Astrocyte (in vitro differentiated cells and primary cell): Measurements from ENCODE around the gene ABLIM2. TPM values are rescaled to one million over a fixed set of nuclear protein-coding genes. Genes with fewer than 3 reads are reported as not detected.

Experiments used
- DNase-seq: peaks from one replicate; pipeline ENCODE4 v3.0.0-alpha.2; 2010; ENCODE audit warnings: low read depth
- FAIRE-seq: peaks from 2 replicates; lab custom pipeline; 2011; peaks lifted over from hg19 to GRCh38; lab: Jason Lieb, UNC
- H2AFZ ChIP-seq: 2 replicates; pipeline ENCODE4 v1.6.0; 2012; ENCODE audit warnings: low read depth, low read length, inconsistent platforms
- H3K27ac ChIP-seq: 2 replicates; pipeline ENCODE4 v1.5.1; 2011; ENCODE audit warnings: low read depth, low read length, inconsistent platforms
- H3K27me3 ChIP-seq: 2 replicates; pipeline ENCODE4 v1.6.0; 2011; ENCODE audit warnings: low read length, inconsistent platforms; ENCODE audit not compliant: insufficient read depth
- H3K36me3 ChIP-seq: 2 replicates; pipeline ENCODE4 v1.5.1; 2011; ENCODE audit warnings: low read length, inconsistent platforms; ENCODE audit not compliant: insufficient read depth
- H3K4me1 ChIP-seq: 2 replicates; pipeline ENCODE4 v1.5.1; 2011; ENCODE audit warnings: low read length, inconsistent platforms; ENCODE audit not compliant: insufficient read depth
- H3K4me2 ChIP-seq: 2 replicates; pipeline ENCODE4 v1.6.0; 2012; ENCODE audit warnings: low read length, inconsistent platforms
- H3K4me3 ChIP-seq: 2 replicates; pipeline ENCODE4 v1.5.1; 2011; ENCODE audit warnings: low read depth, mild to moderate bottlenecking, low read length, inconsistent platforms; ENCODE audit not compliant: insufficient read depth
- H3K79me2 ChIP-seq: 2 replicates; pipeline ENCODE4 v1.6.0; 2012; ENCODE audit warnings: mild to moderate bottlenecking, low read length, inconsistent platforms; ENCODE audit not compliant: insufficient read depth
- H3K9ac ChIP-seq: 2 replicates; pipeline ENCODE4 v1.6.0; 2012; ENCODE audit warnings: mild to moderate bottlenecking, low read length, inconsistent platforms
- H3K9me3 ChIP-seq: 2 replicates; pipeline ENCODE4 v1.5.1; 2012; ENCODE audit warnings: low read depth, mild to moderate bottlenecking, low read length, inconsistent platforms; ENCODE audit not compliant: insufficient read depth
- H4K20me1 ChIP-seq: 2 replicates; pipeline ENCODE4 v1.6.0; 2012; ENCODE audit warnings: low read length, inconsistent platforms; ENCODE audit not compliant: insufficient read depth
- H3K27ac Mint-ChIP-seq: one replicate; pipeline ENCODE4 v1.8.0; 2021; ENCODE audit warnings: mild to moderate bottlenecking, mixed read lengths; ENCODE audit not compliant: unreplicated experiment
- H3K27me3 Mint-ChIP-seq: one replicate; pipeline ENCODE4 v1.8.0; 2021; ENCODE audit warnings: low read depth, mixed read lengths; ENCODE audit not compliant: unreplicated experiment
- H3K36me3 Mint-ChIP-seq: one replicate; pipeline ENCODE4 v1.8.0; 2021; ENCODE audit warnings: low read depth, mixed read lengths; ENCODE audit not compliant: unreplicated experiment
- H3K4me1 Mint-ChIP-seq: one replicate; pipeline ENCODE4 v1.8.0; 2021; ENCODE audit warnings: low read depth, mixed read lengths; ENCODE audit not compliant: unreplicated experiment
- H3K4me3 Mint-ChIP-seq: one replicate; pipeline ENCODE4 v1.8.0; 2021; ENCODE audit warnings: mild to moderate bottlenecking, moderate library complexity, mixed read lengths; ENCODE audit not compliant: unreplicated experiment
- H3K9me3 Mint-ChIP-seq: one replicate; pipeline ENCODE4 v1.8.0; 2021; ENCODE audit warnings: mild to moderate bottlenecking, mixed read lengths; ENCODE audit not compliant: unreplicated experiment
- EZH2 ChIP-seq: IDR thresholded peaks from 2 replicates; pipeline ENCODE4 v1.6.1; 2012; ENCODE audit warnings: mild to moderate bottlenecking, low read length, inconsistent platforms; ENCODE audit not compliant: insufficient read depth
- total RNA-seq: library from RNA; stranded (reverse); gene quantifications from 2 replicates; pipeline ENCODE4 v1.2.1, GENCODE V29; 2021
- TF ChIP-seq, protein P1 (sequence below): IDR thresholded peaks from 2 replicates; pipeline ENCODE4 v1.5.1; 2011; ENCODE audit warnings: low read depth, mild to moderate bottlenecking, inconsistent platforms, low read length, moderate library complexity; ENCODE audit not compliant: insufficient read depth

ABLIM2 gene
- total RNA-seq, 1 donor from 2014 or later, result 0.50 TPM

GRCh38 chr4:8146157-8146556 lies 12.5 kb downstream of the ABLIM2 start:
- peaks cover 69% of the 10 kb centered on the region for H3K27me3 Mint-ChIP-seq
- peaks cover 1% of the 10 kb centered on the region for H3K4me1 Mint-ChIP-seq
- Histone ChIP-seq H3K4me3 (no peak overlapping the region), H3K27me3 (peaks cover 53% of the 10 kb centered on the region), H3K36me3 (no peaks in the 10 kb centered on the region), H3K4me2 (no peak overlapping the region), H4K20me1 (no peaks in the 10 kb centered on the region), H3K9ac (no peak overlapping the region), H3K79me2 (no peaks in the 10 kb centered on the region), H3K4me1 (no peaks in the 10 kb centered on the region), H3K27ac (no peak overlapping the region), H3K9me3 (no peaks in the 10 kb centered on the region), H2AFZ (no peak overlapping the region)
- FAIRE-seq (no peak), DNase-seq (no peak)
- peaks cover 2% of the 10 kb centered on the region for H3K9me3 Mint-ChIP-seq
- H3K4me3 Mint-ChIP-seq, result no peak overlapping the region
- no peaks in the 10 kb centered on the region for H3K36me3 Mint-ChIP-seq
- no peak overlapping the region for H3K27ac Mint-ChIP-seq
- TF ChIP-seq, protein P1, sequence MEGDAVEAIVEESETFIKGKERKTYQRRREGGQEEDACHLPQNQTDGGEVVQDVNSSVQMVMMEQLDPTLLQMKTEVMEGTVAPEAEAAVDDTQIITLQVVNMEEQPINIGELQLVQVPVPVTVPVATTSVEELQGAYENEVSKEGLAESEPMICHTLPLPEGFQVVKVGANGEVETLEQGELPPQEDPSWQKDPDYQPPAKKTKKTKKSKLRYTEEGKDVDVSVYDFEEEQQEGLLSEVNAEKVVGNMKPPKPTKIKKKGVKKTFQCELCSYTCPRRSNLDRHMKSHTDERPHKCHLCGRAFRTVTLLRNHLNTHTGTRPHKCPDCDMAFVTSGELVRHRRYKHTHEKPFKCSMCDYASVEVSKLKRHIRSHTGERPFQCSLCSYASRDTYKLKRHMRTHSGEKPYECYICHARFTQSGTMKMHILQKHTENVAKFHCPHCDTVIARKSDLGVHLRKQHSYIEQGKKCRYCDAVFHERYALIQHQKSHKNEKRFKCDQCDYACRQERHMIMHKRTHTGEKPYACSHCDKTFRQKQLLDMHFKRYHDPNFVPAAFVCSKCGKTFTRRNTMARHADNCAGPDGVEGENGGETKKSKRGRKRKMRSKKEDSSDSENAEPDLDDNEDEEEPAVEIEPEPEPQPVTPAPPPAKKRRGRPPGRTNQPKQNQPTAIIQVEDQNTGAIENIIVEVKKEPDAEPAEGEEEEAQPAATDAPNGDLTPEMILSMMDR, result no peak
- no peak for TF ChIP-seq EZH2

GRCh38 chr4:8144359-8144758 lies 14.3 kb downstream of the ABLIM2 start:
- Mint-ChIP-seq H3K36me3 (no peaks in the 10 kb centered on the region), H3K27me3 (peaks cover 69% of the 10 kb centered on the region), H3K4me3 (no peak overlapping the region), H3K9me3 (peaks cover 5% of the 10 kb centered on the region), H3K4me1 (peaks cover 1% of the 10 kb centered on the region), H3K27ac (no peak overlapping the region)
- TF ChIP-seq, protein P1, result no peak
- TF ChIP-seq EZH2, result peak; percentile 48
- Histone ChIP-seq H2AFZ (no peak overlapping the region), H3K27ac (no peak overlapping the region), H3K4me1 (no peaks in the 10 kb centered on the region), H3K4me2 (no peak overlapping the region), H3K36me3 (no peaks in the 10 kb centered on the region), H3K27me3 (peaks cover 47% of the 10 kb centered on the region), H3K79me2 (no peaks in the 10 kb centered on the region), H3K9me3 (no peaks in the 10 kb centered on the region), H3K4me3 (no peak overlapping the region), H3K9ac (no peak overlapping the region), H4K20me1 (no peaks in the 10 kb centered on the region)
- no peak for FAIRE-seq
- DNase-seq, result no peak

DNA sequence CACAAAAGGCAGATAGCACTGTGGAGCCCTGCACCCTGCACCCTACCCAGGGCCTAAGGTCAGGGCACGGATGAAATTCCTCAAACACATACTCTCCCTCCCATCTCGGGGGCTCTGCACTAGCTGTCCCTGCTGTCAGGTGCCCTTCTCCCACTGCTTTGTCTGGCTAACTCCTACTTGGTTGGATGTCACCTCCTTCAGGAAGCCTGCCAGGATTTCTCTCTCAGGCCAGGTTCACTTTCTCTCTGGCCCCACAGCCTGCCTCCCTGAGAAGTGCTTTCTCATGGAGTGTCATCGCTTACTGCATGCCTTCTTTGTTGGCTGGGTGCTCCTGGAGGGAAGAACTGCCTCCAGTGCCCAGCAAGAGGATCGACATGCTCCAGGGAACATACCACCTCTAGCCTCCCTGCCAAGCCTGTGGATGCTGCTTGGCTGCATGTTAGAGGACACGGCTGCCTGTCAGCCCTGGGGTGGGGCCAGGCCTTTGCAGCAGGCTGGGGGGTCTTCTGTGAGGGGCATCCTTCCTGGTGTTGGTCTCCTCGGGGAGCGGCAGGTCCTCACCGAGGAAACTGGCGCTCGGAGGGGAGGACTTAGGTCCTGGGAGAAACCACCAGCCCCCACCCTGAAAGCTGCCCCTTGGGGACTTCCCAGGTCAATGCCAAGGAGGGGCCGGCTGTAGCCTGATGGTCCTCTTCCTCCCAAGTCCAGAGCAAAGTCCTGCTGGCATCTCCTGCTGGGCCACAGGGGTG lies 15.0 kb downstream of the ABLIM2 start:
- Histone ChIP-seq H2AFZ (no peak overlapping the region), H3K9ac (no peak overlapping the region), H4K20me1 (no peaks in the 10 kb centered on the region), H3K9me3 (no peaks in the 10 kb centered on the region), H3K36me3 (no peaks in the 10 kb centered on the region), H3K79me2 (no peaks in the 10 kb centered on the region), H3K4me1 (no peaks in the 10 kb centered on the region), H3K4me2 (no peak overlapping the region), H3K4me3 (no peak overlapping the region), H3K27me3 (peaks cover 47% of the 10 kb centered on the region), H3K27ac (no peak overlapping the region)
- H3K27ac Mint-ChIP-seq, result no peak overlapping the region
- no peak overlapping the region for H3K4me3 Mint-ChIP-seq
- H3K4me1 Mint-ChIP-seq, result peaks cover 1% of the 10 kb centered on the region
- FAIRE-seq, result no peak
- no peak for DNase-seq
- peaks cover 69% of the 10 kb centered on the region for H3K27me3 Mint-ChIP-seq
- H3K9me3 Mint-ChIP-seq, result peaks cover 6% of the 10 kb centered on the region
- H3K36me3 Mint-ChIP-seq, result no peaks in the 10 kb centered on the region
- no peak for TF ChIP-seq EZH2
- TF ChIP-seq, protein P1, result no peak
